HG03280 (cell line): ENCODE results near the gene VPS72.
A peak's percentile ranks its signal among the peaks of the same experiment; 100 is the strongest.
"Not testable (repeated sequence)": the region's sequence is repeated elsewhere in the genome, so short reads cannot be mapped to it uniquely, and the experiment has no call there.

Experiments
- ATAC-seq: cut with Tn5 transposase; IDR thresholded peaks from one replicate; pipeline ENCODE4 v1.9.1; 2021; ENCODE audit warnings: mild to moderate bottlenecking, moderate library complexity; ENCODE audit not compliant: unreplicated experiment

VPS72 gene

DNA sequence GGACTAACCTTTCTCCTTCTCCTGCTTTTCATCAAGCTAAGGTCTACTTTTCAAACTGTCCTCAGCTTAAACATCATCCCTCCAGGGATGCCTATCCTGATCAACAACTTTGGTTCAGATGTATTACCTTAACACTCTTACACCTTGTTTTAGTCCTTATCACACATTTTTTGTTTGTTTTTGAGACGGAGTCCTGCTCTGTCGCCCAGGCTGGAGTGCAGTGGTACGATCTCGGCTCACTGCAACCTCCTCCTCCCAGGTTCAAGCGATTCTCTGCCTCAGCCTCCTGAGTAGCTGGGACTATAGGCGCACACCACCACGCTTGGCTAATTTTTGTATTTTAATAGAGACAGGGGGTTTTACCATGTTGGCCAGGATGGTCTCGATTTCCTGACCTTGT is 1.3 kb downstream of the VPS72 start:
- not testable (repeated sequence) for ATAC-seq

- no peak for ATAC-seq
Observed at GRCh38 chr1:151187205-151187604, 2.8 kb downstream of the VPS72 start.

GRCh38 chr1:151184211-151184610 is 5.8 kb downstream of the VPS72 start:
- ATAC-seq = no peak

DNA sequence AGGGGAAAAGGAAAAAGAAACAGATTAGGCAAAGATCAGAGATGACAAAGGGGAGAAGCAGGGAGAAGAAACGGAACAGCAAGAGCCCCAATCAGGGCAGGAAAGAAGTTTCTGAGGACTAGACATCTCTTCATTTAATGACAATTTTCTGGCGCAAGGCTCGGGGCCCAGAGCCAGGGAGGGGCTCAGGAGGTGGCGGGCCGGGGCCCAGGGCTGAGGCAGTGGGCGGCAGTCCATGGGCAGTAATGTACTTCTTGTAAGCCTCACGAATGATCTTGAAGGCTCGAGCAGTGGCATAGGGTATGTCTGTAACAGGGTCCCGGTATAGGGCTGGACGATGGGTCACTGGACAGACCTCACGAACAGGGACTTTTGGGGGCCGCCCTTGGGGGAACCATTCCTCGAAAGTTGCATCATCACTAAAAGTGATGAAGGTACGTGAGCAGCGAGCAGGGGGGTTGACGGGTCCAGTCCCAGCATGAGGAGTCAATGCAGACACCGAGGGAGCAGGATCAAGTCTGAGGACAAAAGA is 13.4 kb downstream of the VPS72 start:
- ATAC-seq = no peak

GRCh38 chr1:151175863-151176262 is 14.1 kb downstream of the VPS72 start, which contains the start of gene TMOD4:
Gene TMOD4, minus strand, starts transcription at chr1:151175981. Its CDS starts 1,106 bp downstream, at chr1:151174875.
- ATAC-seq = no peak

- ATAC-seq = no peak
Observed at GRCh38 chr1:151175041-151175741, 14.8 kb downstream of the VPS72 start.

GRCh38 chr1:151171190-151171589 is 18.8 kb downstream of the VPS72 start:
- ATAC-seq = no peak

DNA sequence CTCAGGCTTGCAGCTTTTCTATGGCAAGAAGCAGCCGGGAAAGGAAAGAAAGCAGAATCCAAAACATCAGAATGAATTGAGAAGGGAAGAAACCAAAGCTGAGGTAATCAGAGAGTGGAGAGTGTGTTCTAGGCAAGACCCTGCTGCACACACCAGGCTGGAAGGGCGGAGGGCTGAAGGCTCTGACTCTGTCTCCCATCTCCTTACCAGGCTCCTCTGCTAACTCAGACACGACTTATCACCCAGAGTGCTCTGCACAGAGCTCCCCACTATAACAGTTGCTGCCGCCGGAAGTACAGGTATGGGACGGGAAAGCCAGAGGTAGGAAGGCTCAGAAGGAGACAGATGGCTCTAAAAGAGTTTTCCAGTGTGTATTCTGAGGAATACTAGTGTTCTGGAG is 22.9 kb downstream of the VPS72 start:
- ATAC-seq = no peak

GRCh38 chr1:151166505-151166956 is 23.5 kb downstream of the VPS72 start:
- ATAC-seq = no peak

DNA sequence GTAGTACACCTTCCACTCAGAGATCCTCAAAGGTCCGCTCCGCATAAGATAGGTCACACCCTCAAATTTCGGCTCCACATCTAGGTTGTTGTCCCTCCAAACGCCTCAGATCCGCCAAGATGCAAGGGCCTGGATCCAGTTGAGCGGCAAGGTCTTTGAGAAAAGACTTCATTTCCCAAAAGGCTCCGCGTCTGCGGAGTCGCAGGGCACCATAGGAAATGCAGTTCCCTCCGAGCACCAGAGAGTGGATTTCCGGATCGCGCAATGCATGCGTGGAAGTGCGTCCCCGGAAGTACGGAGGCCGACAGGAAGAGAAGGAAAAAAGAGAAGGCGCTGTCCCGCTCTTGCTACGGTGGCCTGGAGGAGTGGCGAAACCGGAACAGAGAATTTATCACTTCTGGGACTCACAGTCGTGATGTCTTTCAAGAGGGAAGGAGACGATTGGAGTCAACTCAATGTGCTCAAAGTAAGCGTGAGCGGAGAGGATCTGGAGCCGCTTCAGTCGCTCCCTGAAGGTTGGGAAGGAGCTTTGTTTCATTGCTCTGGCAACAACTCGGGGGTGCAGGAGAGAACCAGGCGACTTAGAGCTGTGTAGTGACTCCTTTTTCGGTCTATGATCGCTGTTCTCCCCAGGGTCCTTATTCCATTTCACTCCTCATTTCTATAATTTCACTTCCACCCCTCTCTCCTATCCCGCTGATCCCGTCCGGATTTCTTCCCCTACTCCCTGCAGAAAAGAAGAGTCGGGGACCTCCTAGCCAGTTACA is 24.1 kb downstream of the VPS72 start, which contains the start of the genes LYSMD1 and SCNM1:
LYSMD1 (minus strand) TSS at position 165 of the 767 bp plus-strand sequence. CDS start 644 bp downstream, outside the sequence.
SCNM1 (plus strand) TSS at position 407 of the 767 bp plus-strand sequence; CDS start at position 416, 9 bp downstream.
- peak; percentile 93 for ATAC-seq

- peak; percentile 10 for ATAC-seq
Observed at GRCh38 chr1:151165281-151165737, 24.7 kb downstream of the VPS72 start.

- no peak for ATAC-seq
Observed at GRCh38 chr1:151164732-151165280, 25.2 kb downstream of the VPS72 start.

GRCh38 chr1:151159373-151159772 is 30.6 kb downstream of the VPS72 start:
- no peak for ATAC-seq

GRCh38 chr1:151158751-151159251 is 31.2 kb downstream of the VPS72 start:
- ATAC-seq = no peak

DNA sequence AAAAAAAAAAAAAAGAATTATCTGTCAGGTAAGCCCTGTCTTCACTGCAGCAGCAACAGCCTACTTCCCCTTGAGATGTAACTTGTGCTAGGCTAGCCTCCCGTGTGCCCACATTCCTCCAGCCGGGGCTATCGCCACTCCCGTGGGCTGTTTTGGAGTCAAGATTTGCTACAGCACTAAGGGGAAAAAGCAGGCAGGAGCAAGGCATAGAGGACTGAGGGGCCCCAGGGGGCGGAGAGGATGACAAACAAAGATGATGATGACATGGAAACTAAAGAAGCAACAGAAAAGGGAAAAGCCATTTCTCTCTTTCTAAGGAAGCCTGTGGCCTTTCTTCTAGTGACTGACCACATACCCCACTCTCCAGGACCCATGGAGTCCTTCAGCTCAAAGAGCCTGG is 31.7 kb downstream of the VPS72 start:
- no peak for ATAC-seq

DNA sequence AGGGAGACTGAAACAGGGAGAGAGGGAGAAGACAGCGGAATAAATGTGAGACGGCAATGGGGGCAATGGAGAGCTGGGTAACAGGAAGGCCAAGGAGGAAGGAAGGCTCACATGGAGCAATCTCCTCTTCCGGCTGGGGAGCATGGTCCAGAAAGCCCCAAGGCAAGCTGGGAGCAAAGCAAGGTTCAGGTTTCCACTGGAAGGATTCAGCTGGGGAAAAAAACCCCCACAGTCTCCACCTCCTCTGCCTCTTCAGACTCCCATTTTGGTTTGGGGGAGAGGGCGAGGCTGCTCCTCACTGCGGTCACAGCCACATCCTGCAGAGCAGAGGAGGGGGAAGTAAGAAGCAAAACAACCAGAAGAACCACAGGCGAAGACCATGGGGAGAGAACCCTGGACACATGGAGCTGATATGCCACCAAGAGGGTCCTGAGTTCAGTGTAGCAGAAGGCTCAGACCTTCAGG is 32.9 kb downstream of the VPS72 start:
- ATAC-seq = no peak

- ATAC-seq = peak; percentile 71
Observed at GRCh38 chr1:151156515-151156819, 33.5 kb downstream of the VPS72 start, which contains the start of gene TNFAIP8L2. Gene TNFAIP8L2, plus strand, starts transcription at chr1:151156649. Its CDS starts 2,049 bp downstream, at chr1:151158698.

- no peak for ATAC-seq
Observed at GRCh38 chr1:151147665-151148064, 42.3 kb downstream of the VPS72 start.

DNA sequence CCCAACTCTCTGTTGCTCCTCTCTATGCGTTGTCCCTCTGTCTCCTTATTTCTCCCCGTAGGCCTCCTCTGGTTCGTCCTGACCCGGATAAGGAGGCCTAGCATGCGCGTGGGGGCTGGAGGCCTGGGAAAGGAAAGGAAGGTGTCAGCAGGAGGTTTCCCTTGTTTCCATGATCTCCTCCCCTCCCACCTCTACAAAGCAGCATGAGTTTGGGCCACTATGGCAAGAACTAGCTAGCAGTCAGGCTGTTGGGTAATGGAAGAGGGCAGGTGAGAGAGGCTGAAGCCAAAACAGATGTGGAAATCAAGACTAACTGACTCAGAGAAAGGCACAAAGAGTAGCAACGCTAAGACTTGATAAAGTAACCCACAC is 42.9 kb downstream of the VPS72 start:
- ATAC-seq = no peak

DNA sequence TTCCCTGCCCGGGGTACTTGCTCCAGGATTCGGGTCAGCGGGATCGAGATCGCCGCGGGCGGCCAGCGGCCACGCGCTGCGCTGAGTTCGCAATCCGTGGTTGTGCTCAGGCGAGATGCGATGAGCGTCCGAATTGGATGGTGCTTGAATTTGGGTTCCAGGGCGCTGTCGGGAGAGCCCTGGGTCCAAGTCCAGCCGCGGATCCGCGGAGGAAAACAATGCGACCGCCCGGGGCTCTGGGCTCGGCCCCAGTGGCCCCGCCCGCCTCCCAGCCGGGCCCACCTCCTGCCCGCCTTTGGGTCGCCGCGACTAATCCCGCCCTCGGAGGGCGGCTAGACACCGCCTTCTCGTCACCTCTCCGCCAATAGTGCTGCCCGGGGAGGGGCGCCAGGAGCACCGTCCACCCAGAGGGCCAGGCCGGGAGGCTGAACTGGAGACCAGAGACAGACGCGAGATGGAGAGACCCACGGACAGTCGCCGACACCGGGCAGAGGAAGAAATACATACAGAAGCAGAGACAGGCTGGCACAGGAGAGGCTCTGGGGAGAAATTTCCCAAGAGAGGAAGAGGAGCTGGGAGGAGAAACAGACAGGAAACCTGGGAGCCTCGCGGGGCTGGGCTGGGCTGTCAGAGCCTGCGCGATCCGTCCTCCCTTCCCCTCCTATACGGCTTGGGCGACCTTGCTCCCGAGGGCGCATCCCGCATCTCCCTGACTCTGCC is 43.4 kb downstream of the VPS72 start, which contains the start of gene SEMA6C:
SEMA6C (minus strand) TSS at position 220 of the 720 bp plus-strand sequence. CDS start 4,010 bp downstream, outside the sequence.
- peak; percentile 95 for ATAC-seq
